Choroid plexus epithelial cell (primary cell): Measurements from ENCODE around the gene SNCAIP.

Experiments
- DNase-seq: peaks from one replicate; pipeline ENCODE4 v3.0.0-alpha.2; 2010; ENCODE audit warnings: low read depth
- H3K4me3 ChIP-seq: 2 replicates; pipeline ENCODE4 v1.5.1; 2011; ENCODE audit warnings: low read depth, mild to moderate bottlenecking, control low read depth, low read length, moderate library complexity
- CTCF ChIP-seq: conservative IDR thresholded peaks from 2 replicates; pipeline ENCODE4 v1.5.1; 2011; ENCODE audit warnings: low read depth, mild to moderate bottlenecking, control low read depth, inconsistent platforms, low read length, moderate library complexity

Gene SNCAIP

GRCh38 chr5:122327110-122327509 lies 15.1 kb downstream of the SNCAIP start:
- DNase-seq, result no peak
- no peak overlapping the region for H3K4me3 ChIP-seq
- no peak for TF ChIP-seq CTCF

- DNase-seq, result no peak
- no peak for TF ChIP-seq CTCF
- H3K4me3 ChIP-seq, result no peak overlapping the region
Measured at GRCh38 chr5:122330881-122331280, 18.8 kb downstream of the SNCAIP start.

- H3K4me3 ChIP-seq, result no peak overlapping the region
- peak; percentile 7 for DNase-seq
Measured at GRCh38 chr5:122332599-122333555, 20.8 kb downstream of the SNCAIP start.

GRCh38 chr5:122333564-122333963 lies 21.5 kb downstream of the SNCAIP start:
- H3K4me3 ChIP-seq, result no peak overlapping the region
- no peak for TF ChIP-seq CTCF
- DNase-seq, result no peak

More at GRCh38 chr5:122332599-122333555, 20.8 kb downstream of the SNCAIP start:
- no peak for TF ChIP-seq CTCF

- no peak for TF ChIP-seq CTCF
- DNase-seq, result no peak
- no peak overlapping the region for H3K4me3 ChIP-seq
Measured at GRCh38 chr5:122339591-122339990, 27.6 kb downstream of the SNCAIP start.

GRCh38 chr5:122341087-122341486 lies 29.1 kb downstream of the SNCAIP start:
- no peak for TF ChIP-seq CTCF
- no peak for DNase-seq
- no peak overlapping the region for H3K4me3 ChIP-seq

GRCh38 chr5:122342256-122342655 lies 30.2 kb downstream of the SNCAIP start:
- H3K4me3 ChIP-seq, result no peak overlapping the region
- TF ChIP-seq CTCF, result no peak
- no peak for DNase-seq
